Stimulated activated naive CD4-positive, alpha-beta T cell (primary cell): Measurements from ENCODE around the gene LCE4A.
"Not testable (repeated sequence)": the region's sequence is repeated elsewhere in the genome, so short reads cannot be mapped to it uniquely, and the experiment has no call there.

Experiments used
- DNase-seq, 6 experiments: peaks; one replicate each; lab custom pipeline; 2025; lab: John Stamatoyannopoulos, UW

Gene LCE4A

GRCh38 chr1:152707860-152708259 lies at the start of gene LCE4A:
TSS of gene LCE4A (plus strand) at chr1:152708160. CDS start at chr1:152709076, 916 bp downstream.
- no peak for DNase-seq

GRCh38 chr1:152658649-152659048 lies 49.3 kb upstream of the LCE4A start:
- no peak for DNase-seq

- DNase-seq, result no peak
Observed at GRCh38 chr1:152663098-152663497, 44.9 kb upstream of the LCE4A start, which contains the start of gene LCE2D. TSS of gene LCE2D (plus strand) at chr1:152663380. CDS start at chr1:152664106, 726 bp downstream.

- not testable (repeated sequence) for DNase-seq
Observed at GRCh38 chr1:152666171-152666570, 41.8 kb upstream of the LCE4A start.

GRCh38 chr1:152667648-152668047 lies 40.3 kb upstream of the LCE4A start:
- DNase-seq, result no peak

GRCh38 chr1:152673016-152673415 lies 34.9 kb upstream of the LCE4A start:
- no peak for DNase-seq

- DNase-seq, result not testable (repeated sequence)
Observed at GRCh38 chr1:152674983-152675382, 33.0 kb upstream of the LCE4A start, which contains the start of gene LCE2C. TSS of gene LCE2C (plus strand) at chr1:152675279. CDS start at chr1:152676016, 737 bp downstream.

GRCh38 chr1:152679459-152679858 lies 28.5 kb upstream of the LCE4A start:
- DNase-seq, result no peak

- no peak for DNase-seq
Observed at GRCh38 chr1:152681616-152682015, 26.3 kb upstream of the LCE4A start.

- no peak for DNase-seq
Observed at GRCh38 chr1:152683846-152684245, 24.1 kb upstream of the LCE4A start.

- not testable (repeated sequence) for DNase-seq
Observed at GRCh38 chr1:152685823-152686222, 22.1 kb upstream of the LCE4A start, which contains the start of gene LCE2B. TSS of gene LCE2B (plus strand) at chr1:152686123. CDS start at chr1:152686844, 721 bp downstream.

GRCh38 chr1:152697701-152698600 lies 10.0 kb upstream of the LCE4A start, which contains the start of gene LCE2A:
TSS of gene LCE2A (plus strand) at chr1:152698345. CDS start at chr1:152698902, 557 bp downstream.
- no peak for DNase-seq

- no peak for DNase-seq
Observed at GRCh38 chr1:152699746-152700145, 8.2 kb upstream of the LCE4A start.

GRCh38 chr1:152718238-152718637 lies 10.3 kb downstream of the LCE4A start:
- no peak for DNase-seq

- DNase-seq, result no peak
Observed at GRCh38 chr1:152725261-152725660, 17.3 kb downstream of the LCE4A start.

GRCh38 chr1:152728986-152729385 lies 21.0 kb downstream of the LCE4A start:
- DNase-seq, result no peak

- DNase-seq, result no peak
Observed at GRCh38 chr1:152735648-152736047, 27.7 kb downstream of the LCE4A start.

GRCh38 chr1:152737997-152738396 lies 30.0 kb downstream of the LCE4A start:
- no peak for DNase-seq

- no peak for DNase-seq
Observed at GRCh38 chr1:152739841-152740240, 31.9 kb downstream of the LCE4A start.

GRCh38 chr1:152741656-152742055 lies 33.7 kb downstream of the LCE4A start:
- no peak for DNase-seq

GRCh38 chr1:152743371-152744145 lies 35.6 kb downstream of the LCE4A start:
- no peak for DNase-seq

GRCh38 chr1:152745289-152745704 lies 37.3 kb downstream of the LCE4A start:
- DNase-seq, result no peak
